GM23338 (cell line): ENCODE results near the gene KCNJ6. TPM values are rescaled to one million over a fixed set of nuclear protein-coding genes. Genes with fewer than 3 reads are reported as not detected.

Experiments used
- ATAC-seq: fragments of 200-7000 bp; cut with Tn5 transposase; 3 replicates; pipeline ENCODE4 v1.9.1; 2020
- DNase-seq: peaks from one replicate; pipeline ENCODE4 v3.0.0-alpha.2; 2015; ENCODE audit warnings: low spot score
- H2AFZ ChIP-seq: fragments of 200-600 bp; sonication (generic); 2 replicates; pipeline ENCODE4 v1.8.0; 2016; ENCODE audit warnings: antibody characterized with exemption, mild to moderate bottlenecking, moderate library complexity
- H3F3A ChIP-seq: fragments of 200-600 bp; sonication (generic); replicated peaks from 2 replicates; pipeline ENCODE4 v1.8.0; 2017; ENCODE audit warnings: antibody characterized with exemption, mixed run types, low read depth
- H3K27ac ChIP-seq: fragments of 200-600 bp; sonication (generic); 2 replicates; pipeline ENCODE4 v1.6.1; 2016; ENCODE audit warnings: low read depth
- H3K27me3 ChIP-seq: fragments of 200-600 bp; sonication (generic); 2 replicates; pipeline ENCODE4 v1.8.0; 2016; ENCODE audit warnings: mild to moderate bottlenecking, mixed run types, moderate library complexity; ENCODE audit not compliant: insufficient read depth
- H3K36me3 ChIP-seq: fragments of 200-600 bp; sonication (generic); 2 replicates; pipeline ENCODE4 v1.8.0; 2016; ENCODE audit warnings: mild to moderate bottlenecking; ENCODE audit not compliant: insufficient read depth
- H3K4me1 ChIP-seq: fragments of 200-600 bp; sonication (generic); 2 replicates; pipeline ENCODE4 v1.8.0; 2016; ENCODE audit warnings: mild to moderate bottlenecking, moderate library complexity; ENCODE audit not compliant: insufficient read depth
- H3K4me2 ChIP-seq: fragments of 200-600 bp; sonication (generic); 2 replicates; pipeline ENCODE4 v1.7.1; 2017; ENCODE audit warnings: mixed run types
- H3K4me3 ChIP-seq: fragments of 200-600 bp; sonication (generic); 2 replicates; pipeline ENCODE4 v1.6.1; 2016; ENCODE audit warnings: mixed run types
- H3K79me2 ChIP-seq: fragments of 200-600 bp; sonication (generic); replicated peaks from 2 replicates; pipeline ENCODE4 v1.8.0; 2017; ENCODE audit warnings: mild to moderate bottlenecking; ENCODE audit not compliant: insufficient read depth
- H3K9me2 ChIP-seq: fragments of 200-600 bp; sonication (generic); 2 replicates; pipeline ENCODE4 v1.8.0; 2017; ENCODE audit not compliant: insufficient read depth
- H4K20me1 ChIP-seq: fragments of 200-600 bp; sonication (generic); replicated peaks from 2 replicates; pipeline ENCODE4 v1.8.0; 2017; ENCODE audit warnings: mild to moderate bottlenecking; ENCODE audit not compliant: insufficient read depth
- H3K27ac Mint-ChIP-seq: 2 replicates; pipeline ENCODE4 v1.8.0; 2020; ENCODE audit warnings: inconsistent platforms, mild to moderate bottlenecking, moderate library complexity, mixed read lengths
- H3K27me3 Mint-ChIP-seq: 3 replicates; pipeline ENCODE4 v1.8.0; 2022; ENCODE audit warnings: low read depth, mild to moderate bottlenecking, moderate library complexity, mixed read lengths, inconsistent platforms; ENCODE audit not compliant: insufficient read depth, poor library complexity
- H3K36me3 Mint-ChIP-seq: 3 replicates; pipeline ENCODE4 v1.8.0; 2021; ENCODE audit warnings: low read depth, mild to moderate bottlenecking, inconsistent platforms, moderate library complexity, mixed read lengths
- H3K4me1 Mint-ChIP-seq: 3 replicates; pipeline ENCODE4 v1.8.0; 2020; ENCODE audit warnings: mild to moderate bottlenecking, inconsistent platforms, mixed read lengths
- H3K4me3 Mint-ChIP-seq: 3 replicates; pipeline ENCODE4 v1.8.0; 2021; ENCODE audit warnings: moderate library complexity, mild to moderate bottlenecking, inconsistent platforms, mixed read lengths
- H3K9me3 Mint-ChIP-seq: 3 replicates; pipeline ENCODE4 v1.8.0; 2020; ENCODE audit warnings: moderate library complexity, mild to moderate bottlenecking, inconsistent platforms, mixed read lengths
- CREB1 ChIP-seq: fragments of 250-450 bp; sonication (Bioruptor Pico); IDR thresholded peaks from 2 replicates; pipeline ENCODE4 v1.5.0; 2020; ENCODE audit warnings: low read depth, mild to moderate bottlenecking, moderate library complexity
- ETS1 ChIP-seq: IDR thresholded peaks from 2 replicates; pipeline ENCODE4 v1.6.1; 2016; ENCODE audit warnings: antibody characterized with exemption
- NANOG ChIP-seq: IDR thresholded peaks from 2 replicates; pipeline ENCODE4 v1.6.1; 2016; ENCODE audit warnings: antibody characterized with exemption, borderline replicate concordance
- REST ChIP-seq: IDR thresholded peaks from one replicate; pipeline ENCODE4 v1.6.1; 2018; ENCODE audit warnings: antibody characterized with exemption; ENCODE audit not compliant: unreplicated experiment
- ZNF114 ChIP-seq: fragments of 250-450 bp; sonication (Bioruptor Pico); IDR thresholded peaks from 2 replicates; pipeline ENCODE4 v1.5.0; 2020; ENCODE audit warnings: mild to moderate bottlenecking, moderate library complexity
- ZNF331 ChIP-seq: fragments of 250-450 bp; sonication (Bioruptor Pico); IDR thresholded peaks from 2 replicates; pipeline ENCODE4 v1.5.0; 2020; ENCODE audit warnings: low read depth, mild to moderate bottlenecking, moderate library complexity
- ZNF462 ChIP-seq: fragments of 250-450 bp; sonication (Bioruptor Pico); IDR thresholded peaks from 2 replicates; pipeline ENCODE4 v1.5.0; 2020; ENCODE audit warnings: mild to moderate bottlenecking, moderate library complexity
- polyA plus RNA-seq: library from polyadenylated mRNA; unstranded; fragments of >200 nt; fragmentation: Nextera tagmentation; extraction: Ambion mirVana; gene quantifications from 2 replicates; pipeline ENCODE4 v1.2.1, GENCODE V29; 2016
- total RNA-seq: library from RNA; depleted of rRNA; stranded (reverse); fragments of >200 nt; shearing (Covaris generic); gene quantifications from 2 replicates; pipeline ENCODE4 v1.2.3, GENCODE V29; 2014

Gene KCNJ6
- total and polyA plus RNA-seq, 2 experiments from 2014 or later, result 0.48 to 0.52 TPM

GRCh38 chr21:37636152-37636860, 280.0 kb downstream of the KCNJ6 start:
- H3K27me3 ChIP-seq, result no peaks in the 10 kb centered on the region
- Mint-ChIP-seq H3K4me3 (no peak overlapping the region), H3K4me1 (peaks cover 14% of the 10 kb centered on the region), H3K27ac (no peak overlapping the region), H3K9me3 (peaks cover 19% of the 10 kb centered on the region), H3K36me3 (peaks cover 19% of the 10 kb centered on the region), H3K27me3 (peaks cover 3% of the 10 kb centered on the region)
- 0 out of 2 replicates have a peak, but pooled peaks cover 4% of the 10 kb centered on the region for H3F3A ChIP-seq
- peaks cover 8% of the 10 kb centered on the region; the same call in 1 of the 2 replicates for H3K9me2 ChIP-seq
- H3K27ac ChIP-seq, result no peak overlapping the region
- ATAC-seq, result no peak
- TF ChIP-seq ZNF114 (CRISPR knock-in tag) (no peak), ZNF331 (CRISPR knock-in tag) (no peak), REST (no peak), CREB1 (CRISPR knock-in tag) (no peak), ETS1 (no peak), ZNF462 (CRISPR knock-in tag) (no peak), NANOG (no peak)
- no peak overlapping the region for H2AFZ ChIP-seq
- H3K4me3 ChIP-seq, result no peak overlapping the region
- peaks cover 6% of the 10 kb centered on the region; the same call in 1 of the 2 replicates for H3K36me3 ChIP-seq
- no peak for DNase-seq
- H3K79me2 ChIP-seq, result no peaks in the 10 kb centered on the region
- no peaks in the 10 kb centered on the region for H4K20me1 ChIP-seq
- H3K4me1 ChIP-seq, result peaks cover 16% of the 10 kb centered on the region
- H3K4me2 ChIP-seq, result no peak overlapping the region
